Omental fat pad (tissue), 4 donors: Measurements from ENCODE around the gene SLC37A1. TPM values are rescaled to one million over a fixed set of nuclear protein-coding genes. Genes with fewer than 3 reads are reported as not detected.

Experiments used
- ATAC-seq: fragments of 150-250 bp; one replicate; pipeline ENCODE4 v1.9.1; 2016; ENCODE audit warnings: mild to moderate bottlenecking, moderate library complexity; ENCODE audit not compliant: low FRiP score
- DNase-seq: peaks from one replicate; pipeline ENCODE4 v3.0.0-alpha.2; 2019; ENCODE audit warnings: low spot score
- total RNA-seq, 4 donors: library from RNA; depleted of rRNA; stranded (reverse); fragments of >200 nt; gene quantifications; one replicate each; pipeline ENCODE4 v1.1.0, GENCODE V29; 2016
- TF ChIP-seq, protein P1 (sequence below), 3 donors: fragments of 450-650 bp; IDR thresholded peaks; one replicate each; pipeline ENCODE4 v1.5.1; 2016 to 2017; ENCODE audit warnings: antibody characterized with exemption in 3 of 3, mild to moderate bottlenecking in 3 of 3, moderate library complexity in 2 of 3

The SLC37A1 gene
- 10 to 100 TPM in 1 of 4 donors, 1 to 10 TPM in 3; 4.6 to 11.0 (median 6.0) TPM for total RNA-seq

DNA sequence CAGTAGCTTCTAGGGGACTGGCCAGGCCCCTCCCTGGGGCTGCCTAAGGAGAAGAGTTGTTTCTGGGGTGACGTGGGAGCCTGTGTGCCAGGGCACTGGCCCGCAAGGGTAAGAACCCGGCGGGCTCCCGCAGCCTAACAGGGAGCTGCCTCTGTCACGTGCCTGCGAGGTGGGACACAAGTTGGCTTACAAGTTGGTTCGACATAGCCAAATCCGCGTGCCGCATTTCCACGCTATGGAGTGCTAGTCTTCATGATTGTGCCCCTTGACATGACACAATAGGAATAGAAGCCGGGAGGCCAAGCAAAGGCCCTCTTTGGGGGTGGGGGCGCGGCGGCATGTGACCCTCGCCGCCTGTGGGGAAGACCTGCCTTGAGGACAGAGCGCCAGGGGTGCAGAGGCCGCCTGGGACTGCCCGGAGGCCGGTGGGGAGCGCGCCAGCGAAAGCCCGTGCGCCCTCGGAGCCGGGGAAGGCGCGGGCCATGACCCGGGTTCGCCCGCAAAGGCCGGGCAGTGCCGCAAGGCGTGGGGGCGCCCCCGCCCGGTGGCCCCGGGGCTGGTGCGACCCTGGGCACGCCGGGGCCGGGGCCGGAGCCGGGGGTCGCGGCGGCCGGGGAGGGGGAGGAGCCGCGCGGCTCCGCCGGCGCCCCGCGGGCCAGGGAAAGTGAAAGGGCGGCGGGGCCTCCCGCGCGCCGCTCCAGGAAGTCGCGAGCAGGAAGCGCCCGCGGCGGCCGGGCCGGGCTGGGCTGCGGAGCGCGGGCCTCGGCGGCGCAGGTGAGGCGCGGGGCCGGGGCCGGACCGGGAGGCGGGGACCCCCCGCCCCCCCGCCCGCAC, at the start of gene SLC37A1:
SLC37A1 (plus strand) TSS at position 702 of the 834 bp plus-strand sequence. CDS start 4,603 bp downstream, outside the sequence.
- peak; percentile 69 for ATAC-seq
- TF ChIP-seq, protein P1, sequence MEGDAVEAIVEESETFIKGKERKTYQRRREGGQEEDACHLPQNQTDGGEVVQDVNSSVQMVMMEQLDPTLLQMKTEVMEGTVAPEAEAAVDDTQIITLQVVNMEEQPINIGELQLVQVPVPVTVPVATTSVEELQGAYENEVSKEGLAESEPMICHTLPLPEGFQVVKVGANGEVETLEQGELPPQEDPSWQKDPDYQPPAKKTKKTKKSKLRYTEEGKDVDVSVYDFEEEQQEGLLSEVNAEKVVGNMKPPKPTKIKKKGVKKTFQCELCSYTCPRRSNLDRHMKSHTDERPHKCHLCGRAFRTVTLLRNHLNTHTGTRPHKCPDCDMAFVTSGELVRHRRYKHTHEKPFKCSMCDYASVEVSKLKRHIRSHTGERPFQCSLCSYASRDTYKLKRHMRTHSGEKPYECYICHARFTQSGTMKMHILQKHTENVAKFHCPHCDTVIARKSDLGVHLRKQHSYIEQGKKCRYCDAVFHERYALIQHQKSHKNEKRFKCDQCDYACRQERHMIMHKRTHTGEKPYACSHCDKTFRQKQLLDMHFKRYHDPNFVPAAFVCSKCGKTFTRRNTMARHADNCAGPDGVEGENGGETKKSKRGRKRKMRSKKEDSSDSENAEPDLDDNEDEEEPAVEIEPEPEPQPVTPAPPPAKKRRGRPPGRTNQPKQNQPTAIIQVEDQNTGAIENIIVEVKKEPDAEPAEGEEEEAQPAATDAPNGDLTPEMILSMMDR (IDR thresholded peaks at IDR 0.05) = no peak
- no peak for DNase-seq

DNA sequence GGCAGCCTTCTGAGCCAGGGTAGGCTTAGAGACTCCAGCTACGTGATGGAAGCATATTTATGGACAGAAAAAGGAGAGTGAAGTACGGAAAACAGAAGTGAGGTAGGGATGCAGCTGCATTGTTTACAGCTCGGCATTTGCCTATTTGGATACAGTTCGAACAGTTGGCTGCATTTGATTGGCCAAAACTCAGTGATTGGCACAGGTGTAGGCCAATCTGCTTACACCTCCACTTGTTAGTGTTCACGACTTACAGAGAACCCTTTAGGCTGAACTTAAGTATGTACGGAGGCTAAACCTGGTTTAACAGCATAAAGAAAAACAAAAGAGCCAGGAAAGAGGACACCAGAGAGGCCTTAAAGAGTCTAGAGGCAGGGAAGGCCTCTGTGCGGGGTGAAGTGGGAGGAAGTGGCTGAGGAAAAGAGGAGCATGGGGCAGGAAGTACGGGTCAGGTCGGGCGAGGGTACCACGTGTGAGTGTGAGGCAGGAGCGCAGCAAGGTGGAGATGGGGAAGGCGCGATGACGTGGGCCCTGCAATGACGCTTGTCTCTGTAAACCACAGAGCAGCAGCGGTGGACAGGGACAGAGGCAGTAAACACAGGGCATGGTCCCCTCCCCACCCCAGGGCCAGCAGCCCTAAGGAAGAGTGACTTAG, 49.7 kb upstream of the SLC37A1 start:
- TF ChIP-seq, protein P1 (IDR thresholded peaks at IDR 0.05) = no peak
- ATAC-seq = no peak
- no peak for DNase-seq

DNA sequence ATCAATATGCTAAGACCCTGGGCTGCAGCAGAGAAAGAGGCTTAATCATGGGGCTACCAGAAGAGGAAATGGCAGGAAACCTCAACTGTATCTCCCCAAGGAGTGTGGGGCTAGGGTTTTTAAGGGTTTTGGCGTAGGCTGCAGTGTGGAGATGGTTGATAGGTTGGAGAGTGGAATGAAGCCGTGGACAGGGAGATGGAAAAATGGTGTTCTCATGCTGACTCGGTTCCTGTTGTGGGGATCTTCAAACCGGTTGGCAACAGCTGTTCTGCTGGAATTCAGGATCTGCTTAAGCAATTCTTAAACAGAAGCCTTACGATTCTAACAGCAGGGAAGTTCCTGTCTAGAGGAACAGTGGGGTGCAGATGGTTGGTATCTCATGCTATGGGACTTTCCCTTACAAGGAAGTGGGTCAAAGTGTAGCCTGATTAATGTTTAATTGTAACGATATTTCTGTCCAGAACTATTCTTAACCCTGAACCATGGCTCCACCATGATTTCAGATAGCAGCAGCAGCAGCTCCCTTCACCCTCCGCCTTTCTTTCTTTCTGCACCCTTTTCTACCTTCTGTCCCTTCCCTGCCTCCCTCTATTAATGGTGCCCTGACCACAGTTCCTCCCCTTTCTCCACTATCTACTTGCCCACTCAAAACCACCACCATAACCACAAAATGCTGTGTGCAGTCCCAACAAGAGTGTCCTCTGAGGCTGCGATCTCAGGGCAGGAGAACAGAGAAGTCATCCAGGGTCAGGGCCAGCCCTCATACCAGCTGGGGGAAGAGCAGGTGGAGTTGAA, 48.4 kb upstream of the SLC37A1 start:
- DNase-seq (no peak), ATAC-seq (no peak)
- TF ChIP-seq, protein P1 (IDR thresholded peaks at IDR 0.05) = no peak

DNA sequence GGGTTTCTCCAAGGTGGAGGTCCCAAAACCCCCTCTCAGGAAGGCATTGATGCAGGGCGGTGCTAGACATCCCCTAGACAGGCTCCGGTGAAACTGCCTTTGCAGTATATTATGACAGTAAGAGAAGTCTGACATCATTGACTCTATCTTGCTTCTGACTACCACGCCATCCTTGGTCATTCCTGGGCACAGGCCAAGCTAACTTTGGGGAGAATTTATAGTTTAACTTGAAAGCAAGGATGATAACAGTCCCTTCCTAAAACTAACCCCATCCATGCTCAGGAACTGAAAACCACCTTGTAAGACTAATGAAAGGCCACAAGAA, 47.9 kb upstream of the SLC37A1 start:
- TF ChIP-seq, protein P1 (IDR thresholded peaks at IDR 0.05) = no peak
- no peak for ATAC-seq
- DNase-seq = no peak

DNA sequence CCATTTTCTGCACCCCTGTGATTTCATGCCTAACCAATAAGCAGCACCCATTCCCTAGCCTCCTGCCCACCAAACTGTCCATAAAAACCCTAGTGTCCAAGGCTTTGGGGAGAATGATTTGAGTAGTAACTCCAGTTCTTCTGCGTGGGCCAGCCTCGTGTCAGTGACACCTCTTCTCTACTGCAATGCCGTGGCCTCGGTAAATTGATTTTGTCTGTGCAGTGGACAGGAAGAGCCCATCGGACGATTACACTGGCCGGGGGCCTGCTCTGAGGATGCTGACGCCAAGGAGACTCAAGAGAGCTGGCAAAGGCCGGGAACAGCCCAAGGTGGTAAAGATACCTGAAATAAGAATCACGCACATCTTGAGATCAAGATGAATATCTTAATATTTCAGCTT, 47.0 kb upstream of the SLC37A1 start:
- DNase-seq = no peak
- TF ChIP-seq, protein P1 (IDR thresholded peaks at IDR 0.05) = no peak

DNA sequence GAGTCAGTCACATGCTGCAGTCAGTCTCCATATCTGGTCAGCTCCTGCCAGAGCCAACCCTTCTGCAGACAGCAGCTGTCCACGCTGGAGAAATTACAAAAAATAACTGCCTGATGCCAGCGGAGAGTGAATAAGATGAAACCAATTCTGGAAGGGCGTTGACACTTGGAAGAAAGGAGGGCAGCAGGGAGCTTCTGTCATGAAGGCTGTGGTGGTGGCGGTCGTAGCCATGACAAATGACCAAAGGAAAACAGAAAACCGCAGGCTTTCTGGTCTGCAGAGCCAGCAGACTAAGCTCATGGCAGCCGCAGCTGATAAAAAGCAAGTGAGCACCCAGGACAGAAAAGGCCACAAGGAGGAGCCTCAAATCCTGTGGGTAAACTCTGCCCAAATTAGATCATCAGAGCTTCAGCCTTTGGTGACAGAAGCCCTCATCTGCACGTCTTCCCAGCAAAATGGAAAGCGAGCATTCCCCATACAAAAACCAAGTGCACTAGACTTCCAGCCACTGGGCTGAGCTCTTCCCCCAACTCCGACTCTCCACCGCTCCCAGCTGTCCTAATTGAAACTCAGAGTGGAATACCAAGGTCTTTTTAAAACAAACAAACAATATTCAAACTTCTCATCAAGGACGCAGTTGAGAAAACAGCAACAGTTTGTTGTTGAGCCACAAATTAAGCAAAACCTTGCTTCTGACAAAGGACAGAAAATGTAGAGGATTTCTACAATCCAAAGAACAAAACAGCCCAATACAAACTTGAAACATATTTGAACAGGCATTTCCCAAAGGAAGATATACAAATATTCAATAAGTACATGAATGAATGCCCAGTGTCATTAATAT, 46.3 kb upstream of the SLC37A1 start:
- DNase-seq (no peak), ATAC-seq (no peak)
- TF ChIP-seq, protein P1 (IDR thresholded peaks at IDR 0.05) = no peak

More for the DNA sequence above, 47.0 kb upstream of the SLC37A1 start:
- no peak for ATAC-seq
